ENCODE data around the gene YIF1B. TPM values are rescaled to one million over a fixed set of nuclear protein-coding genes. Genes with fewer than 3 reads are reported as not detected.

YIF1B gene
- total and polyA plus RNA-seq, 3 donors from 2014 or later: 52.1 to 63.7 (median 63.5) TPM

GRCh38 chr19:38281811-38282566 is 33.8 kb downstream of the YIF1B start:
- Histone ChIP-seq H3K27ac (no peak overlapping the region), H3K27me3 (no peaks in the 10 kb centered on the region), H3K4me3 (no peak overlapping the region), H3K4me1 (peaks cover 8% of the 10 kb centered on the region), H3K36me3 (ENCODE audit: low read depth, missing control alignments) (no peaks in the 10 kb centered on the region), H3K9me3 (no peaks in the 10 kb centered on the region)
- WGBS, 2 donors: 69 to 79% methylated on average over 7 of the region's 7 CpGs
- no peak for DNase-seq
- TF ChIP-seq POLR2A (IDR thresholded peaks at IDR 0.05): no peak
- no peak for TF ChIP-seq CTCF (IDR thresholded peaks at IDR 0.05)
- intact Hi-C loops (cut with DNase I; ENCODE audit: low total_unique reads): no loop called here

- intact Hi-C loops (cut with DNase I; ENCODE audit: low total_unique reads): no loop called here
- DNase-seq: no peak
- TF ChIP-seq CTCF (IDR thresholded peaks at IDR 0.05): no peak
- TF ChIP-seq POLR2A (IDR thresholded peaks at IDR 0.05): no peak
- Histone ChIP-seq H3K9me3 (no peaks in the 10 kb centered on the region), H3K27ac (no peak overlapping the region), H3K27me3 (no peaks in the 10 kb centered on the region), H3K4me1 (peaks cover 8% of the 10 kb centered on the region), H3K4me3 (no peak overlapping the region), H3K36me3 (ENCODE audit: low read depth, missing control alignments) (no peaks in the 10 kb centered on the region)
- WGBS, 2 donors: 75 to 82% methylated on average over 17 of the region's 17 CpGs
Measured at GRCh38 chr19:38280030-38280921, 35.5 kb downstream of the YIF1B start.

- TF ChIP-seq POLR2A (IDR thresholded peaks at IDR 0.05) (no peak), CTCF (IDR thresholded peaks at IDR 0.05) (no peak)
- no peak for DNase-seq
- Histone ChIP-seq H3K27me3 (no peaks in the 10 kb centered on the region), H3K4me3 (no peak overlapping the region), H3K36me3 (ENCODE audit: low read depth, missing control alignments) (no peaks in the 10 kb centered on the region), H3K27ac (peak overlapping the region; percentile 2 to 71), H3K9me3 (no peaks in the 10 kb centered on the region), H3K4me1 (peaks cover 8% of the 10 kb centered on the region)
- intact Hi-C loops (cut with DNase I; ENCODE audit: low total_unique reads): no loop called here
- 60 to 69% methylated on average over 2 of the region's 2 CpGs for WGBS, 2 donors
Measured at GRCh38 chr19:38278751-38279150, 37.0 kb downstream of the YIF1B start.

GRCh38 chr19:38277969-38278680 is 37.6 kb downstream of the YIF1B start:
- peaks cover 8% of the 10 kb centered on the region for H3K4me1 ChIP-seq
- no peaks in the 10 kb centered on the region for H3K36me3 ChIP-seq (ENCODE audit: low read depth, missing control alignments)
- no peaks in the 10 kb centered on the region for H3K27me3 ChIP-seq
- 50 to 56% methylated on average over 9 of the region's 9 CpGs for WGBS, 2 donors
- H3K4me3 ChIP-seq: no peak overlapping the region
- H3K27ac ChIP-seq: peak overlapping the region; percentile 2 to 71
- intact Hi-C loops (cut with DNase I; ENCODE audit: low total_unique reads): no loop called here
- peak; percentile 58 for DNase-seq
- TF ChIP-seq CTCF (IDR thresholded peaks at IDR 0.05) (no peak), POLR2A (IDR thresholded peaks at IDR 0.05) (no peak)
- H3K9me3 ChIP-seq: no peaks in the 10 kb centered on the region

Measured in testis (tissue), 3 donors.